ENCODE measurements around the gene NPAS2.

The NPAS2 gene

GRCh38 chr2:100855084-100855483, 35.1 kb downstream of the NPAS2 start:
- no peak for DNase-seq (ENCODE audit: low spot score)

GRCh38 chr2:100855606-100856005, 35.7 kb downstream of the NPAS2 start:
- no peak for DNase-seq (ENCODE audit: low spot score)

GRCh38 chr2:100856732-100857131, 36.8 kb downstream of the NPAS2 start:
- DNase-seq (ENCODE audit: low spot score), result no peak

GRCh38 chr2:100857341-100857740, 37.4 kb downstream of the NPAS2 start:
- DNase-seq (ENCODE audit: low spot score), result no peak

- no peak for DNase-seq (ENCODE audit: low spot score)
Measured at GRCh38 chr2:100857915-100858314, 38.0 kb downstream of the NPAS2 start.

GRCh38 chr2:100859902-100860301, 40.0 kb downstream of the NPAS2 start:
- no peak for DNase-seq (ENCODE audit: low spot score)

GRCh38 chr2:100861340-100861739, 41.4 kb downstream of the NPAS2 start:
- DNase-seq (ENCODE audit: low spot score), result no peak

- DNase-seq (ENCODE audit: low spot score), result no peak
Measured at GRCh38 chr2:100862081-100862480, 42.1 kb downstream of the NPAS2 start.

- DNase-seq (ENCODE audit: low spot score), result no peak
Measured at GRCh38 chr2:100865816-100866460, 46.0 kb downstream of the NPAS2 start.

- DNase-seq (ENCODE audit: low spot score), result no peak
Measured at GRCh38 chr2:100868083-100868482, 48.1 kb downstream of the NPAS2 start.

- DNase-seq (ENCODE audit: low spot score), result no peak
Measured at GRCh38 chr2:100869120-100869519, 49.2 kb downstream of the NPAS2 start.

GRCh38 chr2:100870652-100871531, 51.0 kb downstream of the NPAS2 start:
- DNase-seq (ENCODE audit: low spot score), result no peak

GRCh38 chr2:100875516-100876230, 55.7 kb downstream of the NPAS2 start:
- DNase-seq (ENCODE audit: low spot score), result no peak

- no peak for DNase-seq (ENCODE audit: low spot score)
Measured at GRCh38 chr2:100876231-100876860, 56.4 kb downstream of the NPAS2 start.

- DNase-seq (ENCODE audit: low spot score), result no peak
Measured at GRCh38 chr2:100877555-100877954, 57.6 kb downstream of the NPAS2 start.

GRCh38 chr2:100878000-100878791, 58.3 kb downstream of the NPAS2 start:
- no peak for DNase-seq (ENCODE audit: low spot score)

- DNase-seq (ENCODE audit: low spot score), result no peak
Measured at GRCh38 chr2:100879296-100879695, 59.4 kb downstream of the NPAS2 start.

GRCh38 chr2:100880036-100880435, 60.1 kb downstream of the NPAS2 start:
- no peak for DNase-seq (ENCODE audit: low spot score)

GRCh38 chr2:100880730-100881129, 60.8 kb downstream of the NPAS2 start:
- no peak for DNase-seq (ENCODE audit: low spot score)

GRCh38 chr2:100882645-100883613, 63.0 kb downstream of the NPAS2 start:
- DNase-seq (ENCODE audit: low spot score), result no peak
